ENCODE data around the gene COL4A2. TPM values are rescaled to one million over a fixed set of nuclear protein-coding genes. Genes with fewer than 3 reads are reported as not detected.

The COL4A2 gene
- total RNA-seq, 1 experiment from 2014 or later: 1.6 TPM

- TF ChIP-seq ATF3 (IDR thresholded peaks at IDR 0.05): no peak
- TF ChIP-seq ZFX (IDR thresholded peaks at IDR 0.05): no peak
- TF ChIP-seq EZH2phosphoT487 (IDR thresholded peaks at IDR 0.05; ENCODE audit: borderline replicate concordance): no peak
- TF ChIP-seq POLR2AphosphoS5 (IDR thresholded peaks at IDR 0.05; ENCODE audit: low read depth, low read length): no peak
- no peak for TF ChIP-seq SIN3A (IDR thresholded peaks at IDR 0.05; ENCODE audit: low read depth)
- TF ChIP-seq REST (IDR thresholded peaks at IDR 0.05; ENCODE audit: low read depth): no peak
- no peak for TF ChIP-seq SP1 (IDR thresholded peaks at IDR 0.05; ENCODE audit: low read depth)
- TF ChIP-seq RAD21 (IDR thresholded peaks at IDR 0.05; ENCODE audit: low read depth): no peak
- TF ChIP-seq FOSL1 (IDR thresholded peaks at IDR 0.05; ENCODE audit: low read depth): no peak
Observed at GRCh38 chr13:110311443-110312338, 4.6 kb downstream of the COL4A2 start (continued).
